SU-DHL-6 (cell line): Measurements from ENCODE around the gene HTATSF1.

Experiments
- H2AFZ ChIP-seq: fragments of 200-600 bp; sonication (generic); 2 replicates; pipeline ENCODE4 v1.6.1; 2014; ENCODE audit warnings: low read depth, mild to moderate bottlenecking, moderate library complexity, mixed read lengths, antibody characterized with exemption, low read length; ENCODE audit not compliant: severe bottlenecking
- H3F3A ChIP-seq: fragments of 200-600 bp; shearing (Covaris generic); 2 replicates; pipeline ENCODE4 v1.6.0; 2016; ENCODE audit warnings: antibody characterized with exemption, mild to moderate bottlenecking; ENCODE audit not compliant: insufficient read depth
- H3K27ac ChIP-seq: fragments of 200-600 bp; sonication (generic); 2 replicates; pipeline ENCODE4 v1.5.1; 2016; ENCODE audit warnings: low read depth, mild to moderate bottlenecking, low read length, moderate library complexity, mixed read lengths
- H3K27me3 ChIP-seq: fragments of 200-600 bp; sonication (generic), shearing (Covaris generic); 2 replicates; pipeline ENCODE4 v1.6.0; 2014; ENCODE audit warnings: mild to moderate bottlenecking, low read length
- H3K36me3 ChIP-seq: fragments of 200-600 bp; sonication (generic); 2 replicates; pipeline ENCODE4 v1.6.1; 2014; ENCODE audit warnings: mild to moderate bottlenecking, low read length, mixed read lengths
- H3K4me2 ChIP-seq: fragments of 300-600, 200-600 bp; shearing (Covaris generic), sonication (generic); 2 replicates; pipeline ENCODE4 v1.6.0; 2014; ENCODE audit warnings: low read length, low read depth, mild to moderate bottlenecking; ENCODE audit not compliant: poor library complexity, severe bottlenecking
- H3K4me3 ChIP-seq: fragments of 200-600 bp; sonication (generic); 2 replicates; pipeline ENCODE4 v1.5.1; 2014; ENCODE audit warnings: antibody characterized with exemption, low read length, mild to moderate bottlenecking, mixed read lengths; ENCODE audit not compliant: insufficient read depth, poor library complexity, severe bottlenecking
- H3K79me2 ChIP-seq: fragments of 200-600 bp; sonication (generic); 2 replicates; pipeline ENCODE4 v1.6.1; 2014; ENCODE audit warnings: mild to moderate bottlenecking, low read length, moderate library complexity; ENCODE audit not compliant: insufficient read depth
- H3K9ac ChIP-seq: fragments of 200-600 bp; sonication (generic); 2 replicates; pipeline ENCODE4 v1.7.0; 2014; ENCODE audit warnings: mild to moderate bottlenecking, low read length
- H3K9me2 ChIP-seq: fragments of 200-600 bp; sonication (generic); replicated peaks from 2 replicates; pipeline ENCODE4 v1.6.1; 2014; ENCODE audit warnings: low read length; ENCODE audit not compliant: insufficient read depth
- H3K9me3 ChIP-seq: fragments of 200-600 bp; sonication (generic); 2 replicates; pipeline ENCODE4 v1.6.1; 2014; ENCODE audit warnings: low read length, mixed read lengths; ENCODE audit not compliant: insufficient read depth
- H4K20me1 ChIP-seq: fragments of 200-600 bp; sonication (generic); 2 replicates; pipeline ENCODE4 v1.6.1; 2014; ENCODE audit warnings: low read depth, mild to moderate bottlenecking, antibody characterized with exemption, low read length, moderate library complexity, mixed read lengths
- CTCF ChIP-seq: fragments of 200-600 bp; sonication (generic); IDR thresholded peaks from one replicate; pipeline ENCODE4 v1.5.1; 2017; ENCODE audit warnings: antibody characterized with exemption, mild to moderate bottlenecking, low read length, moderate library complexity; ENCODE audit not compliant: insufficient read depth, poor library complexity, severe bottlenecking
- EZH2phosphoT487 ChIP-seq: fragments of 200-600 bp; sonication (generic), shearing (Covaris generic); conservative IDR thresholded peaks from 2 replicates; pipeline ENCODE4 v1.6.1; 2018; ENCODE audit warnings: mild to moderate bottlenecking, antibody characterized with exemption, low read length, moderate library complexity, mixed read lengths

HTATSF1 gene

GRCh38 chrX:136495043-136495442 is 2.3 kb upstream of the HTATSF1 start:
- Histone ChIP-seq H3K79me2 (peaks cover 22% of the 10 kb centered on the region), H3K9ac (no peak overlapping the region), H3K36me3 (no peaks in the 10 kb centered on the region), H3K4me2 (no peak overlapping the region), H3K4me3 (no peak overlapping the region), H3K9me2 (no peaks in the 10 kb centered on the region), H2AFZ (no peak overlapping the region), H4K20me1 (no peaks in the 10 kb centered on the region), H3K27me3 (no peaks in the 10 kb centered on the region), H3K27ac (no peak overlapping the region), H3K9me3 (no peaks in the 10 kb centered on the region), H3F3A (no peaks in the 10 kb centered on the region)
- no peak for TF ChIP-seq EZH2phosphoT487
- no peak for TF ChIP-seq CTCF

GRCh38 chrX:136496186-136496763 is 1.1 kb upstream of the HTATSF1 start:
- TF ChIP-seq EZH2phosphoT487 (no peak), CTCF (no peak)
- H3K9me2 ChIP-seq = no peaks in the 10 kb centered on the region
- no peaks in the 10 kb centered on the region for H3F3A ChIP-seq
- no peaks in the 10 kb centered on the region for H3K9me3 ChIP-seq
- peaks cover 22% of the 10 kb centered on the region for H3K79me2 ChIP-seq
- H3K36me3 ChIP-seq = peaks cover 10% of the 10 kb centered on the region; the same call in 1 of the 2 replicates
- no peaks in the 10 kb centered on the region for H3K27me3 ChIP-seq
- H3K4me2 ChIP-seq = peak overlapping the region; percentile 96
- peak overlapping the region; percentile 72 for H3K4me3 ChIP-seq
- peak overlapping the region; percentile 78 for H3K27ac ChIP-seq
- peak overlapping the region; percentile 90 for H2AFZ ChIP-seq
- no peaks in the 10 kb centered on the region for H4K20me1 ChIP-seq
- H3K9ac ChIP-seq = peak overlapping the region; percentile 73

- no peaks in the 10 kb centered on the region for H3K9me3 ChIP-seq
- peak overlapping the region; percentile 78 for H3K27ac ChIP-seq
- H3K79me2 ChIP-seq = peaks cover 22% of the 10 kb centered on the region
- TF ChIP-seq EZH2phosphoT487 (no peak), CTCF (no peak)
- H3K36me3 ChIP-seq = peaks cover 10% of the 10 kb centered on the region; the same call in 1 of the 2 replicates
- H4K20me1 ChIP-seq = no peaks in the 10 kb centered on the region
- H2AFZ ChIP-seq = peak overlapping the region; percentile 90
- H3K4me3 ChIP-seq = peak overlapping the region; percentile 72
- H3F3A ChIP-seq = no peaks in the 10 kb centered on the region
- H3K4me2 ChIP-seq = peak overlapping the region; percentile 96
- H3K9ac ChIP-seq = peak overlapping the region; percentile 73
- H3K9me2 ChIP-seq = no peaks in the 10 kb centered on the region
- H3K27me3 ChIP-seq = no peaks in the 10 kb centered on the region
Measured at GRCh38 chrX:136496764-136497555, 432 bp upstream of the HTATSF1 start.
